CD14-positive monocyte (primary cell): Measurements from ENCODE around the gene ZNF557. TPM values are rescaled to one million over a fixed set of nuclear protein-coding genes. Genes with fewer than 3 reads are reported as not detected.
"Not testable (repeated sequence)": the region's sequence is repeated elsewhere in the genome, so short reads cannot be mapped to it uniquely, and the experiment has no call there.

Experiments used
- DNase-seq, 3 donors: peaks; one replicate each; pipeline ENCODE4 v3.0.0-alpha.2; 2011 to 2022
- H2AFZ ChIP-seq: 2 replicates; pipeline ENCODE4 v1.6.0; 2012; ENCODE audit warnings: mild to moderate bottlenecking, low read depth, low read length, inconsistent platforms; ENCODE audit not compliant: insufficient read depth, poor library complexity, severe bottlenecking
- H3K27ac ChIP-seq, 2 donors: 1 replicate in 1 of 2; 2 replicates in 1 of 2; pipeline ENCODE4 v1.5.1; 2012 to 2013; ENCODE audit warnings: low read length in 2 of 2, control low read depth in 1 of 2, inconsistent platforms in 1 of 2, low read depth in 1 of 2, mild to moderate bottlenecking in 1 of 2
- H3K27me3 ChIP-seq, 2 donors: one replicate each; pipeline versions ENCODE4 v1.6.0 to v1.6.1; 2011 to 2013; ENCODE audit warnings: low read length in 2 of 2; ENCODE audit not compliant: control insufficient read depth in 2 of 2, insufficient read depth in 2 of 2
- H3K36me3 ChIP-seq, 2 donors: replicated peaks in 1 of 2; 1 replicate in 1 of 2; 2 replicates in 1 of 2; pipeline versions ENCODE4 v1.5.1 to v1.6.1; 2012 to 2013; ENCODE audit warnings: low read length in 2 of 2, control low read depth in 1 of 2, inconsistent platforms in 1 of 2, mild to moderate bottlenecking in 1 of 2; ENCODE audit not compliant: insufficient read depth in 2 of 2, control insufficient read depth in 1 of 2
- H3K4me1 ChIP-seq, 2 donors: 1 replicate in 1 of 2; 2 replicates in 1 of 2; pipeline versions ENCODE4 v1.5.1 to v1.6.1; 2012 to 2013; ENCODE audit warnings: low read length in 2 of 2, control low read depth in 1 of 2, inconsistent platforms in 1 of 2, mild to moderate bottlenecking in 1 of 2, moderate library complexity in 1 of 2; ENCODE audit not compliant: insufficient read depth in 2 of 2, control insufficient read depth in 1 of 2
- H3K4me2 ChIP-seq: replicated peaks from 2 replicates; pipeline ENCODE3; 2012; ENCODE audit warnings: low read length, moderate library complexity, mild to moderate bottlenecking; ENCODE audit not compliant: poor library complexity, severe bottlenecking; ENCODE audit errors: extremely low read depth
- H3K4me3 ChIP-seq, 3 experiments: fragments of 200-600 bp in 1 of 3; sonication (generic) in 1 of 3; replicated peaks in 1 of 3; 1 replicate in 2 of 3; 2 replicates in 1 of 3; pipeline ENCODE4 v1.5.1; 2011 to 2013; ENCODE audit warnings: low read length in 3 of 3, mild to moderate bottlenecking in 3 of 3, control low read depth in 2 of 3, low read depth in 2 of 3, inconsistent platforms in 1 of 3, moderate library complexity in 1 of 3
- H3K79me2 ChIP-seq: 2 replicates; pipeline ENCODE4 v1.6.0; 2012; ENCODE audit warnings: mild to moderate bottlenecking, control low read depth, inconsistent platforms, low read length, moderate library complexity; ENCODE audit not compliant: insufficient read depth
- H3K9ac ChIP-seq: 2 replicates; pipeline ENCODE4 v1.6.0; 2017; ENCODE audit warnings: low read length, mild to moderate bottlenecking; ENCODE audit not compliant: insufficient read depth, poor library complexity, severe bottlenecking
- H3K9me3 ChIP-seq, 2 donors: replicated peaks in 1 of 2; 1 replicate in 1 of 2; 2 replicates in 1 of 2; pipeline versions ENCODE4 v1.5.1 to v1.6.1; 2012 to 2013; ENCODE audit warnings: low read length in 2 of 2, control low read depth in 1 of 2; ENCODE audit not compliant: control insufficient read depth in 1 of 2, insufficient read depth in 1 of 2
- H4K20me1 ChIP-seq: 2 replicates; pipeline ENCODE4 v1.6.0; 2012; ENCODE audit warnings: mild to moderate bottlenecking, low read length, control low read depth, moderate library complexity; ENCODE audit not compliant: insufficient read depth
- H3K27ac Mint-ChIP-seq, 7 donors: one replicate each; pipeline ENCODE4 v1.8.0; 2020; ENCODE audit warnings: mild to moderate bottlenecking in 7 of 7, mixed read lengths in 7 of 7, moderate library complexity in 6 of 7, inconsistent platforms in 2 of 7
- H3K27me3 Mint-ChIP-seq, 3 donors: one replicate each; pipeline ENCODE4 v1.8.0; 2021 to 2022; ENCODE audit warnings: low read depth in 3 of 3, mild to moderate bottlenecking in 3 of 3, mixed read lengths in 3 of 3, moderate library complexity in 3 of 3, inconsistent platforms in 1 of 3
- H3K36me3 Mint-ChIP-seq, 2 donors: one replicate each; pipeline ENCODE4 v1.8.0; 2020; ENCODE audit warnings: mixed read lengths in 2 of 2, inconsistent platforms in 1 of 2, mild to moderate bottlenecking in 1 of 2
- H3K4me1 Mint-ChIP-seq: one replicate; pipeline ENCODE4 v1.8.0; 2020; ENCODE audit warnings: mild to moderate bottlenecking, mixed read lengths
- H3K4me3 Mint-ChIP-seq, 2 donors: one replicate each; pipeline ENCODE4 v1.8.0; 2020; ENCODE audit warnings: mild to moderate bottlenecking in 2 of 2, mixed read lengths in 2 of 2, moderate library complexity in 1 of 2
- H3K9me3 Mint-ChIP-seq, 7 donors: one replicate each; pipeline ENCODE4 v1.8.0; 2020 to 2022; ENCODE audit warnings: mixed read lengths in 7 of 7, mild to moderate bottlenecking in 6 of 7, moderate library complexity in 6 of 7, inconsistent platforms in 2 of 7
- CTCF ChIP-seq: fragments of 200-600 bp; IDR thresholded peaks from one replicate; pipeline ENCODE4 v1.8.0; 2022; ENCODE audit warnings: antibody characterized with exemption, mild to moderate bottlenecking
- WGBS: methylation state at CpG from one replicate; pipeline ENCODE4 v1.1.5; 2013; ENCODE audit warnings: missing lambda C conversion rate; ENCODE audit not compliant: insufficient coverage; 5-methylcytosine and 5-hydroxymethylcytosine counted together
- intact Hi-C, 2 donors: fragments of 100-400 bp; cut with micrococcal nuclease; formaldehyde crosslinking; loops; one replicate each; pipeline versions ENCODE4 v1.15.0 to v1.15.1; 2023
- polyA plus RNA-seq, 3 donors: library from polyadenylated mRNA; depleted of rRNA in 1 of 3; unstranded in 2 of 3; stranded (reverse) in 1 of 3; fragments of 300-500 nt in 2 of 3; fragments of >200 nt in 1 of 3; fragmentation: Illumina TruSeq in 2 of 3; gene quantifications; 1 replicate in 2 of 3; 2 replicates in 1 of 3; pipeline ENCODE4 v1.2.3, GENCODE V29; 2012 to 2021

The ZNF557 gene
- polyA plus RNA-seq, 3 donors: 0.87 to 3.4 (median 1.7) TPM

- DNase-seq: peak in 1 of 3 donors; percentile 25
- H3K27ac ChIP-seq, intact Hi-C loops, H3K4me3 Mint-ChIP-seq, H3K9me3 Mint-ChIP-seq, H3K9me3 ChIP-seq, H3K27ac Mint-ChIP-seq, H3K27me3 ChIP-seq, H4K20me1 ChIP-seq, H3K9ac ChIP-seq, H3K4me3 ChIP-seq, H3K27me3 Mint-ChIP-seq, H2AFZ ChIP-seq, H3K4me2 ChIP-seq: not testable (repeated sequence)
- peaks cover 7 to 15% of the 10 kb centered on the region in 2 donors for H3K36me3 ChIP-seq
- Mint-ChIP-seq H3K36me3 (peaks cover 6 to 17% of the 10 kb centered on the region in 2 donors), H3K4me1 (peaks cover 11% of the 10 kb centered on the region)
- TF ChIP-seq CTCF: peak; percentile 38
- H3K79me2 ChIP-seq: peaks cover 20% of the 10 kb centered on the region
- H3K4me1 ChIP-seq: peaks cover 7 to 16% of the 10 kb centered on the region in 2 donors
- 96% methylated on average over 9 of the region's 13 CpGs for WGBS
These were observed 2.4 kb upstream of the ZNF557 start for GRCh38 chr19:7067122-7067521.

GRCh38 chr19:7067716-7068115, 1.8 kb upstream of the ZNF557 start:
- no CpG with 5 or more reads among the region's 2 CpGs for whole genome bisulfite sequencing
- no peak overlapping the region for H3K4me2 ChIP-seq

More at GRCh38 chr19:7067716-7068115, 1.8 kb upstream of the ZNF557 start:
- peaks cover 13 to 21% of the 10 kb centered on the region in 2 donors for H3K36me3 ChIP-seq
- Mint-ChIP-seq H3K27me3 (peaks cover 3 to 4% (median 3%) of the 10 kb centered on the region in 3 donors), H3K4me1 (peaks cover 11% of the 10 kb centered on the region), H3K36me3 (peaks cover 12 to 23% of the 10 kb centered on the region in 2 donors), H3K9me3 (peaks cover 0 to 11% (median 5%) of the 10 kb centered on the region in 7 donors), H3K4me3 (no peak overlapping the region), H3K27ac (no peak overlapping the region)
- H3K27ac ChIP-seq: no peak overlapping the region
- TF ChIP-seq CTCF: no peak
- no peaks in the 10 kb centered on the region for H4K20me1 ChIP-seq
- no peak overlapping the region for H3K9ac ChIP-seq
- H3K9me3 ChIP-seq: peaks cover 0 to 4% of the 10 kb centered on the region in 2 donors
- no peak for DNase-seq
- H3K27me3 ChIP-seq: no peaks in the 10 kb centered on the region
- peaks cover 7 to 16% of the 10 kb centered on the region in 2 donors for H3K4me1 ChIP-seq
- peaks cover 24% of the 10 kb centered on the region for H3K79me2 ChIP-seq
- intact Hi-C loops: no loop called here
- H3K4me3 ChIP-seq: no peak overlapping the region
- no peak overlapping the region for H2AFZ ChIP-seq
